Peyer's patch (tissue), 4 donors: ENCODE results near the gene TMEM123. TPM values are rescaled to one million over a fixed set of nuclear protein-coding genes. Genes with fewer than 3 reads are reported as not detected.
"Not testable (repeated sequence)": the region's sequence is repeated elsewhere in the genome, so short reads cannot be mapped to it uniquely, and the experiment has no call there.

Source experiments
- DNase-seq, 3 donors: peaks; one replicate each; pipeline ENCODE4 v3.0.0-alpha.2; 2017 to 2019
- H3K27ac ChIP-seq, 4 donors: fragments of 200-600 bp; sonication (generic); one replicate each; pipeline ENCODE4 v1.5.1; 2016 to 2019
- H3K27me3 ChIP-seq, 2 donors: fragments of 200-600 bp; sonication (generic); one replicate each; pipeline ENCODE4 v1.5.1; 2019
- H3K36me3 ChIP-seq, 3 donors: fragments of 200-600 bp; sonication (generic); one replicate each; pipeline ENCODE4 v1.5.1; 2016 to 2019
- H3K4me1 ChIP-seq, 4 donors: fragments of 200-600 bp; sonication (generic); one replicate each; pipeline ENCODE4 v1.5.1; 2016 to 2019
- H3K4me3 ChIP-seq, 4 donors: fragments of 200-600 bp; sonication (generic); 1 replicate in 3 of 4; 2 replicates in 1 of 4; pipeline ENCODE4 v1.5.1; 2016 to 2019; ENCODE audit warnings: mild to moderate bottlenecking in 1 of 4
- H3K9me3 ChIP-seq, 4 donors: fragments of 200-600 bp; sonication (generic); one replicate each; pipeline ENCODE4 v1.5.1; 2016 to 2019; ENCODE audit warnings: mild to moderate bottlenecking in 1 of 4
- CTCF ChIP-seq, 6 experiments: fragments of 450-650 bp in 4 of 6; fragments of 200-600 bp in 2 of 6; sonication (generic) in 1 of 6; IDR thresholded peaks; one replicate each; pipeline ENCODE4 v1.5.1; 2017 to 2019; ENCODE audit warnings: antibody characterized with exemption in 6 of 6, mild to moderate bottlenecking in 3 of 6, moderate library complexity in 1 of 6
- POLR2A ChIP-seq, 2 donors: fragments of 450-650 bp; IDR thresholded peaks; one replicate each; pipeline ENCODE4 v1.5.1; 2017; ENCODE audit warnings: antibody characterized with exemption in 2 of 2, mild to moderate bottlenecking in 2 of 2, moderate library complexity in 2 of 2
- total RNA-seq, 4 donors: library from RNA; depleted of rRNA; stranded (reverse); fragments of >200 nt; gene quantifications; one replicate each; pipeline ENCODE4 v1.1.0, GENCODE V29; 2016

The TMEM123 gene
- total RNA-seq, 4 donors from 2014 or later, result 36.1 to 78.4 (median 54.5) TPM

GRCh38 chr11:102448869-102449224, 3.7 kb downstream of the TMEM123 start:
- H3K27ac ChIP-seq, result peak overlapping the region in 2 of 4 donors; percentile 14
- H3K27me3 ChIP-seq, result no peaks in the 10 kb centered on the region
- DNase-seq, result no peak
- H3K9me3 ChIP-seq, result no peaks in the 10 kb centered on the region
- H3K36me3 ChIP-seq, result peaks cover 0 to 15% (median 0%) of the 10 kb centered on the region in 3 donors
- H3K4me3 ChIP-seq, result no peak overlapping the region
- H3K4me1 ChIP-seq, result peaks cover 0 to 36% (median 6%) of the 10 kb centered on the region in 4 donors
- TF ChIP-seq CTCF (IDR thresholded peaks at IDR 0.05) (no peak), POLR2A (IDR thresholded peaks at IDR 0.05) (no peak)

GRCh38 chr11:102447941-102448868, 4.4 kb downstream of the TMEM123 start:
- H3K27ac ChIP-seq, result peak overlapping the region in 1 of 4 donors; percentile 14
- H3K4me1 ChIP-seq, result peaks cover 0 to 31% (median 5%) of the 10 kb centered on the region in 4 donors
- no peak for DNase-seq

GRCh38 chr11:102447193-102447592, 5.4 kb downstream of the TMEM123 start:
- H3K27ac ChIP-seq, result no peak overlapping the region
- no peak for TF ChIP-seq POLR2A (IDR thresholded peaks at IDR 0.05)
- TF ChIP-seq CTCF (IDR thresholded peaks at IDR 0.05), result no peak
- no peaks in the 10 kb centered on the region for H3K27me3 ChIP-seq
- no peak for DNase-seq
- H3K4me1 ChIP-seq, result peaks cover 0 to 29% (median 4%) of the 10 kb centered on the region in 4 donors
- H3K4me3 ChIP-seq, result no peak overlapping the region
- H3K9me3 ChIP-seq, result no peaks in the 10 kb centered on the region
- peaks cover 0 to 15% (median 0%) of the 10 kb centered on the region in 3 donors for H3K36me3 ChIP-seq

More at GRCh38 chr11:102447941-102448868, 4.4 kb downstream of the TMEM123 start:
- Histone ChIP-seq H3K4me3 (no peak overlapping the region), H3K27me3 (no peaks in the 10 kb centered on the region), H3K9me3 (no peaks in the 10 kb centered on the region), H3K36me3 (peaks cover 0 to 15% (median 0%) of the 10 kb centered on the region in 3 donors)
- TF ChIP-seq CTCF (IDR thresholded peaks at IDR 0.05) (no peak), POLR2A (IDR thresholded peaks at IDR 0.05) (no peak)

GRCh38 chr11:102446606-102447005, 6.0 kb downstream of the TMEM123 start:
- H3K4me1 ChIP-seq, result peaks cover 0 to 29% (median 4%) of the 10 kb centered on the region in 4 donors
- H3K27ac ChIP-seq, result no peak overlapping the region
- no peaks in the 10 kb centered on the region for H3K27me3 ChIP-seq
- H3K4me3 ChIP-seq, result no peak overlapping the region
- TF ChIP-seq CTCF (IDR thresholded peaks at IDR 0.05), result no peak
- no peak for DNase-seq
- H3K36me3 ChIP-seq, result peaks cover 0 to 15% (median 0%) of the 10 kb centered on the region in 3 donors
- no peaks in the 10 kb centered on the region for H3K9me3 ChIP-seq

GRCh38 chr11:102444693-102445092, 7.9 kb downstream of the TMEM123 start:
- peaks cover 0 to 15% (median 0%) of the 10 kb centered on the region in 3 donors for H3K36me3 ChIP-seq
- not testable (repeated sequence) for H3K27ac ChIP-seq, DNase-seq, H3K27me3 ChIP-seq, H3K4me3 ChIP-seq, H3K9me3 ChIP-seq
- H3K4me1 ChIP-seq, result peaks cover 0 to 14% (median 2%) of the 10 kb centered on the region in 4 donors

- peaks cover 0 to 15% (median 0%) of the 10 kb centered on the region in 3 donors for H3K36me3 ChIP-seq
- not testable (repeated sequence) for H3K9me3 ChIP-seq, H3K27ac ChIP-seq, H3K4me3 ChIP-seq, DNase-seq, H3K27me3 ChIP-seq, H3K4me1 ChIP-seq
Measured at GRCh38 chr11:102444142-102444541, 8.4 kb downstream of the TMEM123 start.

- H3K27me3 ChIP-seq, H3K4me3 ChIP-seq, H3K36me3 ChIP-seq, H3K9me3 ChIP-seq, DNase-seq, H3K4me1 ChIP-seq: not testable (repeated sequence)
- H3K27ac ChIP-seq, result peak overlapping the region in 1 of 4 donors; percentile 17
Measured at GRCh38 chr11:102439063-102439363, 13.6 kb downstream of the TMEM123 start.
